OCI-LY3 (cell line): ENCODE data around the gene CDH23.

Experiments used
- EZH2phosphoT487 ChIP-seq: fragments of 200-600 bp; shearing (Covaris generic); IDR thresholded peaks from 2 replicates; pipeline ENCODE4 v1.6.1; 2018; ENCODE audit warnings: antibody characterized with exemption, mixed run types, low read depth
- TF ChIP-seq, protein P1 (sequence below): fragments of 200-600, 300-600 bp; sonication (generic); IDR thresholded peaks from 2 replicates; pipeline ENCODE4 v1.5.1; 2014; ENCODE audit warnings: antibody characterized with exemption, low read length, low read depth

- TF ChIP-seq, protein P1, sequence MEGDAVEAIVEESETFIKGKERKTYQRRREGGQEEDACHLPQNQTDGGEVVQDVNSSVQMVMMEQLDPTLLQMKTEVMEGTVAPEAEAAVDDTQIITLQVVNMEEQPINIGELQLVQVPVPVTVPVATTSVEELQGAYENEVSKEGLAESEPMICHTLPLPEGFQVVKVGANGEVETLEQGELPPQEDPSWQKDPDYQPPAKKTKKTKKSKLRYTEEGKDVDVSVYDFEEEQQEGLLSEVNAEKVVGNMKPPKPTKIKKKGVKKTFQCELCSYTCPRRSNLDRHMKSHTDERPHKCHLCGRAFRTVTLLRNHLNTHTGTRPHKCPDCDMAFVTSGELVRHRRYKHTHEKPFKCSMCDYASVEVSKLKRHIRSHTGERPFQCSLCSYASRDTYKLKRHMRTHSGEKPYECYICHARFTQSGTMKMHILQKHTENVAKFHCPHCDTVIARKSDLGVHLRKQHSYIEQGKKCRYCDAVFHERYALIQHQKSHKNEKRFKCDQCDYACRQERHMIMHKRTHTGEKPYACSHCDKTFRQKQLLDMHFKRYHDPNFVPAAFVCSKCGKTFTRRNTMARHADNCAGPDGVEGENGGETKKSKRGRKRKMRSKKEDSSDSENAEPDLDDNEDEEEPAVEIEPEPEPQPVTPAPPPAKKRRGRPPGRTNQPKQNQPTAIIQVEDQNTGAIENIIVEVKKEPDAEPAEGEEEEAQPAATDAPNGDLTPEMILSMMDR, result no peak
- TF ChIP-seq EZH2phosphoT487, result no peak
Measured at GRCh38 chr10:71572962-71573361, 176.2 kb downstream of the CDH23 start.
